ENCODE data around the gene PACS2.

PACS2 gene

DNA sequence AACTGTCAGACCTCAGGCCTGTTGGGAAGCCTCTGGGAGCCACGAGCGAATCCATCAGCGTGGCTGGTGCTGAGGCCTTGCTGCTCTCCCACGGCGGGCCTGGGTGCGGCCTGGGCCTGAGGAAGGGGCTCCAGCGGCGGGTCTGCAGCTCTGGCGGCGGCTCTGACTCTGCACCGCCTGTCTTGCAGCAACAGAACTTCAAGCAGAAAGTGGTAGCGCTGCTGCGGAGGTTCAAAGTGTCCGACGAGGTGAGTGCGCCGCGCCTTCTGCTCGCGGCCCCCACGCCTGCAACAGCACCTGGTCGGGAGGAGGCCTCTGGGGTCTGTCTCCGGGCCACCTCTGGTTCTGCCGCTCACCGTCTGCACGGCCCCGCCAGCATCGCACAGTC, 55.1 kb downstream of the PACS2 start:
- no peak for DNase-seq (ENCODE audit: low read depth)

DNA sequence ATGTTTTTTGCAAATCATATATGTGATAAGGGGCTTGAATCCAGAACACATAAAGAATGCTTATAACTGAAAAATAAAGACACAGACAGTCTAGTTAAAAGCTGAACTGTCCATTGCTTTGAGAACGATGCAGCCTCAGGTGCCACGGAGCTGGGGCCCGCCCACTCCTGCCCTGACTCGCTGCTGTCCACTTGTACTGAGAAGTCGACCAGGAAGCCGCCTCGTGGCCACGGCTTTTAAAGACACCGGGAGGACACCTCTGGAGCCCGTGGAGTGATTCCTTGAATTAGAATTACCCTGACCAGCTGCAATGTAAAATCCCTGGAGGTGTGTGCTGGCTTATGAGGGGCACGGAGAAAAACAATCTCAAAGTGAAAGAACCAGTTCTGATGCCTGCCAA, 59.8 kb downstream of the PACS2 start:
- no peak for DNase-seq (ENCODE audit: low read depth)

DNA sequence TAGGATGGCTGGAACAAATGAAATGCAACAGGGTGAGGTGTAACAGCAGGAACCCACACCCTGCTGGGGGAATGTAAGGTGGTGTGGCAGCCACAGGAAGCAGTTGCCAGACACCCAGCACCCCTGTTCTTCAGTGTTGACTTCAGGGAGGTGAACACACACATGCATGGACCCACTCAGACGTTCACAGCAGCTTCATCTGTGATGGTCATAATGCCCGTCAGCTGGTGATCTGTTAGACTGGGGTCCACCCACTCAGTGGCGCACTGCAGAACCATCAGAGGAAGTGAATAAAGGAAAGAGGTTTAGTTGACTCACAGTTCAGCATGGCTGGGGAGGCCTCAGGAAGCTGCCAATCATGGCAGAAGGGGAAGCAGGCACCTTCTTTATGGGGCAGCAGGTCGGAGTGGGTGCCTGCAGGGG, 61.1 kb downstream of the PACS2 start:
- no peak for DNase-seq (ENCODE audit: low read depth)

DNA sequence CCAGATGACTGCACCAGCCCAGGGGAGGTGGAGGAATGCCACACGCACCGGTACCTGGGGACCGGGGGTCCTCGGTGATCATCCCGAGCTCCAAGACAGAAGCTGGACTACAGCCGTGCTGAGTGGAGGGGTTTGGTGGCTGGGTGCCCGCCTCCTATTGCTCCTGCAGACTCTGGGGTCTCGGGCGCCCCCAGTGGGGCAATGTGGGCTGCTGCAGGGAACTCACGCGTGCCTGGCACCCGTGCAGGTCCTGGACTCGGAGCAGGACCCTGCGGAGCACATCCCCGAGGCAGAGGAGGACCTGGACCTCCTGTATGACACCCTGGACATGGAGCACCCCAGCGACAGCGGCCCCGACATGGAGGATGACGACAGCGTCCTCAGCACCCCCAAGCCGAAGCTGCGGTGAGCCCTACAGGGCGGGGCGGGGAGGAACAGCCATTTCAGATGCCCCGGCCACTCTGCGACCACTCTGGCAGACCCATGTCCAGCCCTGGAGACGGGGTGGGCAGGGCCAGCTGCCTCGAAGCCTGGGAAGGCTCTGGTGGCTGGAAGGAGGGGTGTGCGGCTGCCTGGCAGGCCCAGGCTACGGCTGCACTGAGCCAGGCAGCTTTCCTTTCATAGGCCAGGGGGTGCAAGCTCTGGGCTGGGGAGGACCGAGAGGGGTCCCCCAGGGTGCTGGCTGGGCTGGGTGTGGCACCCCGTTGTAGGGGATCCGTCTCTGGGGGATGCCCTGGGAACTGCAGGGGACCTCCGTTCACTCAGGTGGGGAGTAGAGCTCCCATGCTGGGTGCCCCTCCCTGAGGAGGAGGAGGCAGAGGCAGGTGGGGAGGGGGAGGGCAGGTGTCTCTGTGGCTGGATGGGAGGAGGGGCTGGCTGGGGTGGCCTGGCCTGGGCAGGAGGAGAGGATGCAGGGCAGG, 62.2 kb downstream of the PACS2 start:
- no peak for DNase-seq (ENCODE audit: low read depth)

DNA sequence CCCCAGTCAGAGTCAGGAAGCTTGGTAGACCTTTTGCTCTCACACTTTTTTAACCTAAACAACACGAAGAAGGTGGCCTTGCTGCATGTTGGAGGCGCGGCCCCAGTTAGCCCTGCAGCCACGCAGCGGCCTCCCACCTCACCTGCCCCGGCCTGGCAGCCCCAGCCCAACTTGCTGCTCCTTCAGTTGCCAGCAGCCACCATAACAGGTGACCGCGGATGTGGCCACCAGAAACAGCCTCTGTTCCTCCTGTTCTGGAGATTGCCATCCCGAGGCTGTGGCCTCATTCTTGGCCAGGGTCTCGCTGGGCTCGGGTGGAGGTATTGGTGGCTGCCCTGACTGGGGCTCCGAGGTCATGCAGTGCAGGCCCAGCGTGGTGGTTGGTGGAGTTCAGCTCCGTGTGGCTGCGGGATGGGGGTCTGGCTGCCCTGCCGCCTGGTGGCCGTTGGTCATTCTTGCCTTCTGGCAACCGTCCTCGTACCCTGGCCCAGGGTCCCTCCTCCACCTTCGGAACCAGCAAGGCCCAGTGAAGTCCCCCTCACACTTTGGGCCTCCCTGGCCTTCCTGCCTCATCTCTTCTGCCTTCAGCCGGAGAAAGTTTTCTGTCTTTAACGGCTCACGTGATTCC, 63.1 kb downstream of the PACS2 start:
- no peak for DNase-seq (ENCODE audit: low read depth)

DNA sequence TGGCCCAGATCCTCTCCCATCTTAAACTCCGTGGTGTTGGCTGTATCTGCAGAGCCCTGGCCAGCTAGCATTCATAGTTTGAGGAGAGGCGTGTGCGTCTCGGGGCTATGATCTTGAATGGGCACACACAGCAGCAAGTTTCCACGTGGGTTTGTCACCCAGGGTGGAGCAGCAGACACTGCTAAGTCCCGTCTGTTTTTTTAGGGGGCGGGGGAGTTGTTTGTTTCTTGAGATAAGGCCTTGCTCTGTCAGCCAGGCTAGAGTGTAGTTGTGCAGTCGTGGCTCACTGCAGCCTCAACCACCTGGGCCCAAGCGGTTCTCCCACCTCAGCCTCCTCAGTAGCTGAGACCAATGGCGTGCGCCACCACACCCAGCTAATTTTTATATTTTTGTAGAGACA, 63.7 kb downstream of the PACS2 start:
- no peak for DNase-seq (ENCODE audit: low read depth)

DNA sequence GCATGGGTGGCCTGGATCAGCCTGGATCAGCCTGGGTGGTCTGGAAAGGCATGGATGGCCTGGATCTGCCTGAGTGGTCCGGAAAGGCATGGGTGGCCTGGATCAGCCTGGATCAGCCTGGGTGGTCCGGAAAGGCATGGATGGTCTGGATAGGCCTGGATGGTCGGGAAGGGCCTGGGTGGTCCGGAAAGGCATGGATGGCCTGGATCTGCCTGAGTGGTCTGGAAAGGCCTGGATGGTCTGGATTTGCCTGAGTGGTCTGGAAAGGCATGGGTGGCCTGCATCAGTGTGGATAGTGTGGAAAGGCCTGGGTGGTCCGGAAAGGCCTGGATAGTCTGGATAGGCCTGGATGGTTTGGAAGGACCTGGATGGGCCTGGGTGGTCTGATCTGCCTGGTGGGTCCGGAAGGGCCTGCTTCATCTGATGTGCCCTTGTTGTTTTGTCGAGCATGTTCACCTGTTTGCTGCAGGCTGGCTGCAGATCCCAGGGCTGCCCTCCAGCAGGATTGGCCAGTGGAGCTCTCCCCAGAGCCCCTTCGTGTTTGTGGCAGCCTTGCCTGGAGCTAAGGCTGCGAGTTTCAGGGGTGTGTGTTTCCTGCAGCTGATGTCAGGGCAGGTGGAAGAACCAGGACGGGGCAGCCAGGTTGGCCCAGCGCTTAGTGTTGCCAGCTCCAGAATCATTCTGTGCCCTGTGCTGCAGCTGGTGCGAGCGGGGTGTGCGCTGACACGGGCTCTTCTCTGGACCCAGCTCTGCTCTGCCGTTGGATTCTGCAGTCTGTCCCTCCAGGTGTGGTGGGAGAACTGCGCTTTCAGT, 64.5 kb downstream of the PACS2 start:
- no peak for DNase-seq (ENCODE audit: low read depth)

DNA sequence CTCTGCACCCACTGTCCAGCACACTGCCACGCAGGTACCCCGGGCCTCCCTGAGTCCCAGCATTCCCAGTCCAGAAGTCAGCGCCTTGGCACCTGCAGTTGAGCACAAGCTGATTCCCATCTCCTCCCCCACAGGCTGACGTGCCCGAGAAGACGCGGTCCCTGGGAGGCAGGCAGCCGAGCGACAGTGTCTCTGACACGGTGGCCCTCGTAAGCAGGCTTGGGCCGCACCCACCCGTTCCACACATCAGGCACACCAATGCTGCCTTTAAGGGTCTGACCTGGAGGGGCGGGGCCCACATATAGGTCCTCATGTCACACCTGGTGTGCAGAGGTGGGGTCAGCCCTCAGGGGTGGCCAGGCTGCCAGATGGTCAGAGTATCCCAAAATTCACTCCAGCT, 65.4 kb downstream of the PACS2 start:
- DNase-seq (ENCODE audit: low read depth), result no peak

DNA sequence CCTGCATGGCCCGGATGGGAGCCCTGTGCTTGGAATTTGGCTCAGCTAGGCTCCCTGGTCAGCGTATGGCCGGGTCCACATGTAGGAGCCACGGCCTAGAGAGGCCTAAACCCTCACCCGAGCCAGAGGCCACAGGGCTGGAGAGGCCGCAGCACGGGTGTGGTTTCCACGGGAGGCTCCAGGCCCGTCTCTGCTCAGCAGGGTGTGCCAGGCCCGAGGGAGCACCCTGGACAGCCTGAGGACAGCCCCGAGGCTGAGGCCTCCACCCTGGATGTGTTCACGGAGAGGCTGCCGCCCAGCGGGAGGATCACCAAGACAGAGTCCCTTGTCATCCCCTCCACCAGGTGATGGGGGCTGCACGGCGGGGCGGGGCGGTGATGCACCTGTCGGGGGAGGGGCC, 66.2 kb downstream of the PACS2 start:
- no peak for DNase-seq (ENCODE audit: low read depth)

DNA sequence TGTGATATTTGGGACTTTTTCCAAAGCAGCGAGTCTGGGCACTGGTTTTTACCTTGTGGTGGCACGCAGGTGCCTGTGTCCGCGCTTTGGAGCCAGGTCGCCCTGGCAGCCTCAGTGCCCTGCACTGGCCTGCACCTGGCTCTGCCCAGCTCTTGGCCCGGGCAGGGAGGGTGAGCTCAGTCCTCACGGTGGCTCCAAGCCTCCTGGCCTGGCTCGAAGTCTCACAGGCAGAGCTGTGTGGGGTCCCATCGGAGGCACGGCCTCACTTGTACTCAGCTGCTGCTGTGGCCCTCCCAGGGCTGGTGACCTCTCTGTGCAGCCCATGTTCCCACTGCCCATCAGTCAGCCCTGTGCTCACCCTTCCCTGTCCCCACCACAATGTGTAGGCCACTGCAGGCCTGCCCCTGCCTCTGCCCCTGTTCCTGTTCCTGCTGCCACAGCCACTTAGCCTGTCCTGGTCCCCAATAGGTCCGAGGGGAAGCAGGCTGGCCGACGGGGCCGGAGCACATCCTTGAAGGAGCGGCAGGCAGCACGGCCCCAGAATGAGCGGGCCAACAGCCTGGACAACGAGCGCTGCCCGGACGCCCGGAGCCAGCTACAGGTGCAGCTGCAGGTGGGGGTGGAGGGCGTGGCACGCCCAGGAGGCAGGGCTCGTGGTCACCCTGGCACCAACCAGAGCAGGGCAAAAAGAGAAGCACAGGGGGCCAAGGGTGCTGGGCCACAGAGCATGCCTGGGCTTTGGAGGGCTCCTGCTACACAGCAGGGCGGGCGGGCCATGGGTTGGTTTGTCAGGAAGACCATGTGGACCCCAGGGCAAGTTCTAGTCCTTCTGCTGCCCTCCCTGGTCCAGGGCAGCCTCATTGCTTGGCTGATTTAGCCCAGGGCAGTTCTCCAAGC, 67.1 kb downstream of the PACS2 start:
- DNase-seq (ENCODE audit: low read depth), result no peak

DNA sequence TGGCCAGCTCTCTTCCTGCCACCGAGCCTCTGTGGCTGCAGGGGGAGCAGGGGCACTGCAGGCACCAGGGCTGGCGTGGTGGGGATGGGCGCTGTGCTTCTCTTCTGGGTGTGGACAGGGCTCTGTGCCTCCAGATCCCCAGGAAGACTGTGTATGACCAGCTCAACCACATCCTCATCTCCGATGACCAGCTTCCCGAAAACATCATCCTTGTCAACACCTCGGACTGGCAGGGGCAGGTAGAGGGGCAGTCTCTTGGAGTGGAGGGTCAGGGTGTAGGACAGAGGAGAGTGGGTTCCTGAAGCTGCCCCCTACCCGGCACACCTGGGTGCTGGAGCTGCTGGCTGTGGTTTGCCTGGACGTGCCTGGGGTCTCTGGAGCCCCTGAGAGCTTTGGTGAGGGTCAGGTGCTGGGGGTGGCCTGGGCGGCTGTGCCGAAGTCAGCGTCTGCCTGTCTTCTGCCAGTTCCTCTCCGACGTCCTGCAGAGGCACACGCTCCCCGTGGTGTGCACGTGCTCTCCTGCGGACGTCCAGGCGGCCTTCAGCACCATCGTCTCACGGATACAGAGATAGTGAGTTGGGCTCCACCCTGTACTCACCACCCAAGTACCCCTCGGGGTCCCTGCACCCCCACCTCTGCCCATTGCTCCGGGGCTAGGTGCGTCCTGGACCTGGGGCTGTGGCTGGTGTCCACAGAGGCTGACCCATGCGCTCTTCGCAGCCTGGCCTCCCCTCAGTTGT, 68.0 kb downstream of the PACS2 start:
- DNase-seq (ENCODE audit: low read depth), result no peak

DNA sequence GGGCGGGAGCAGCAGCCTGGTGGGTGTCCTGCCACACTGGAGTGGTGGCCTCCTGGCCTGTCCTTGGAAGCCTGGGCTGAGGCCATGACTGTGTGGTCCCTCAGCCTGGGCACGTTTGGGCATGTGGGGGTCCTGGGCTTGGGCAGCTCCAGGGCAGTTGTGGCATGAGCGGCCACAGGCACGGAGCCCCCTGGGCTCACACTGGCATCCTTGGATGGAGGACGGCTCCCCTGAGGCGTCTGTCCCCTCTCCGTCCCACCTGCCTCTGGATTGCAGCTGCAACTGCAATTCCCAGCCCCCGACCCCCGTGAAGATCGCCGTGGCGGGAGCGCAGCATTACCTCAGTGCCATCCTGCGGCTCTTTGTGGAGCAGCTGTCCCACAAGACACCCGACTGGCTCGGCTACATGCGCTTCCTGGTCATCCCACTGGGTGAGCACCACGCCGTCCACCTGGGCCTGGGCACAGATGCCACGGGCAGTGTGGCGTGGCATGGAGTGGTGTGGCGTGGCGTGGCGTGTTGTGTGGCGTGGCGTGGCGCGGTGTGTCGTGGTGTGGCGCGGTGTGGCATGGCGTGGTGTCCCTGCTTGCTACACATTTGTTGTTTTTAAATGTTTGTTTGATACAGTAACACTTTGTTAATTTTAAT, 68.7 kb downstream of the PACS2 start:
- DNase-seq (ENCODE audit: low read depth), result no peak

DNA sequence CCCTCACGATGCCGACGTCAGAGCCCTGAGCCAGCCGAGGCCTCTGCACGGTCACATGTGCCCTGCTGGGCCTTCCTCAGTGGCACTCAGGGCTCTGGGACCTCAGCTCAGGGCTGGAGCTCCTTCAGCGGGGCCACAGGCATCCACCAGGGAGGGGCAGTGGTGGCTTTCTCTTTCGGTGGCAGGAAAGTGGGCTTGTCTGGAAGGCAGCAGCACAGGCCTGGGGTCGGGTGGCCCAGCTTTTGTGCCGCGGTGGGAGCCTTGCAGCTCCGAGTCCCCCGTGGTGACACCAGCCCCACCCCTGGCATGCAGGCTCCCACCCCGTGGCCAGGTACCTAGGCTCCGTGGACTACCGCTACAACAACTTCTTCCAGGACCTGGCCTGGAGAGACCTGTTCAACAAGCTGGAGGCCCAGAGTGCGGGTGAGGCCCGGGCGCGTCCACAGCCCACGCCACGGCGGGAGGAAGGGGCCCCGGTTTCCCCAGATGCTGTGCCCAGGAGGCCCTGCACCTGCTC, 69.6 kb downstream of the PACS2 start:
- no peak for DNase-seq (ENCODE audit: low read depth)

DNA sequence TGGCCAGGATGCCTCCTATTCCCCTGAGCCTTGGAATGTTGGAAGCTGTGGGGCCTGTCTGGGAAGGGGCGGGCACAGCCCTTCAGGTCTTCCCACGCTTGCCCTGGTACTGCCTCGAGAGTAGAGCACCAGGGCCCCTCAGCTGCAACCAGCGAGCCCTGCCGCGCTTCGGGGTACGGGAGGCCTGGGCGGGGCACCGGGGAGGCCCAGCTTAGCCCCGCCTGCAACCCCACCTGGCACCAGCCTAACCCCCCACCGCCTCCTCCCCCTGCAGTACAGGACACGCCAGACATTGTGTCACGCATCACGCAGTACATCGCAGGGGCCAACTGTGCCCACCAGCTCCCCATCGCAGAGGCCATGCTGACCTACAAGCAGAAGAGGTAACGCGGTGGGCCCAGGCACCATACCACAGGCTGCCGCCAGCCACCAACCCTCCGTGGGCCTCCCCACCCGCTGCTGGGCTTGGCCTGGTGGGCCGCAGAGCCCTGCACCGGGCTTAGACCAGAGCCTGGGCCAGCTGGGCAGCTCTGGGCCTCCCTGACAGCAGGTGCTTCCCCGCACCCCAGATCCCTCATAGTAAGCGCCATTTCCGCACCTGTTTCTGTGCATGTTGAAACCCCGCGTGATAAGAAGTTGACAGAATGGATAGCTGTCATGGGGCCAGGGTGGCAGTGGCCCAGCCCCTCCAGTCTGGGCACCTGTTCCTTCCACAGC, 70.2 kb downstream of the PACS2 start:
- no peak for DNase-seq (ENCODE audit: low read depth)

DNA sequence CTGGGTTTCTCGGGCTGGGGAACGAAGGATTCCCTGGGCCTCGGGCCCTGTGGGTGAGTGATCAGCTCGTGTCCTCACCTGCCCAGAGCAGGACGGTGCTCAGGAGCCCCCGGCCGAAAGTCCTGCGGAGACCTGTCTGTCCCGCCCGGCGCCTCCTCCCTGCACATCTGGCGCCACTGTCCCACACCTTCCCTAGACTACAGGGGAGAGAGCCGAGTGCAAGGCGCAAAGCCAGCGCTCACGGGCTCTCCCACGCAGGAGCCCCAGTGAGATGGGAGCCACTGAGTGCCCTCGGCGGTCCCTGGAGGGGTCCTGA, 70.7 kb downstream of the PACS2 start:
- DNase-seq (ENCODE audit: low read depth), result no peak

DNA sequence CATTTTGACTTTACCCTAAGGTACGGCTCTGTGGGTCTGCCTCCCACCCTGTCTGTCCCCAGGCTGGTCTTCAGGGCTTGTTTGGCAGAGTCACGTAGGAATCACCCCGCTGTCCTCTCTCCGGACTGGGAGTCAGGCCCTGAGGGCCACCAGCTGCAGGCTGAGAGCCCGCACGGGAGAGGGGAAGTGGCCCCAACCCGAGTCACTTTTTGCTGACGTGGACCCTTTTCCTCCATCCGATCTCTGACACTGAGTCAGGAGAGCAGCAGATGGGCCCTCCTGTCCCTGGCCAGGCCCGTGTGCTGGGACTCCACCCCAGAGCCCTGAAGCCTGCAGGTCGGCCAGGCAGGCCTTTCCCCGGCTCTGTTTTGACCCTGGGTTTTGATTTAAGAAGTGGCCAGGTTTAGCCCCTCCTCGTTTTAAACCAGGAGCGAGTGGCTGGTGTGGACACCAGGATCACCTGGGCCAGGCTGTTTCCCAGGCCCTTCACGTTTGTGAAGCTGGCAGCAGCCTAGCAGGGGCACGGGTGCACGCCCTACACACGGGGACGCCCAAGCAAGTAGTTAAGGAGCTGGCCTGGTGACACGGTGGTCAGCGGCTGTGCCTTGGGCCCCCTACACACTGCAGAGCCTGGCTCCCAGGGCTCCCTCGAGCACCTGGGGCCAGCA, 71.3 kb downstream of the PACS2 start:
- no peak for DNase-seq (ENCODE audit: low read depth)

DNA sequence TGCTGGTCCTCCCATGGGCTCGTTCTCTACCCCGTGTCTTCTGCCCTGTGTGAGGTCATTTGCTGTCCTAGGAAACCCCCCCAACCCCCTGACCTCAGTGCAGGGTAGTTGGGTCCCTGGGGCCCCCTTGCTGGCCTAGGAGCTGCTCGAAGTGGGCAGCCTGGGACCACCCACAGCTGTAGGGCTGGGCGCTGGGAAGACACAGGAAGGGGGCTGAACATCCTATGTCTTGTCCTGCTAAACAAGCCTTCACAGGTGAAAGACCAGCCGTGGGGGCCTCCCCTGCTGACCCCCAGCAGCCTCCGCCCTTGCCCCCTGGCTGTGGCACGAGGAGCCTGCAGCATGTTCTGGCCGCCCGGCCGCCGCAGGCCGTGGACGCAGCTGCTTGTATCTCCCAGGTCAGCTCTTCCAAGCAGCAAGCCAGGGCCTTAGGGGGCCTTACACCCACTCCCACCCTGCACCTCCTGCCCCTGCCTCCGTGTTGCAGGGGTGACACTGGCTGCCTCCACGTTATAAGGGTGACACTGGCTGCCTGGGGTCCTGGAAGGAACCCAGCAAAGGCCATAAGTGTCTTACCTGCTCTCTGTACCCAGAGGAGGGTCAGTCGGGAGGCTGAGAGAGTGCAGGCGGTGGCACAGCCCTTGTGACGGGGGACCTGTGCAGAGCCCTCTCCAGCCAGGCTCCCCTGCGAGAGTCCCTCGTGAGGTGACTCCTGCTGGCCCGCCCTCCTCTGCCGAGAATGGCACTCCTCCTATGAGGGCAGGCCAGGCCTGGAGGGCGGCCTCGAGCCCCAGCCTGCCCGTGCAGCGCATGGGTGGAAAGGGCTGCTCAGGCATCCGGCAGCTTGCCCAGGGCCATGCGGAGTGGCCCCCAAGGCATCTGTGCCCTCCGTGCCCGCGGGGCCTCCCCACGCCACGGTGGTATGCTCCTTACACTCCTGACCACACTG, 72.3 kb downstream of the PACS2 start:
- DNase-seq (ENCODE audit: low read depth), result no peak

DNA sequence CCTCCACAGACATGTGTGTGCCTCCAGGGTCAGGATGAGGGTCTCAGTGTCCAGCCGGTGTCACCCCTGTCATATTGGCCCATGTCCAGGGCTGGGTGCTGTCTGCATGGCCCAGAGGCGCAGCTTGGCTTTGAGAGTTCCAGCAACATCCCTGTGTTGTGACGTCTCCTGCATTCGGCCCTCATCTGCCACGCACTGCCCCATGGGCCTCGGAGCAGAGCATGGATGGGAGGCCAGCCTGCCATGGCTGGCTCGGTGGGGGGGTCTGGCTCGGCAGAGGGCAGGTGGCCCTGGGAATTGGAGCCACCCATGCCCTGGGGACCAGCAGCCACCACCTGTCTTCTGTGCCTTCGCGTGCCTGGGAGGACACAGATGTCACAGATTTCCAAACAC, 73.0 kb downstream of the PACS2 start:
- no peak for DNase-seq (ENCODE audit: low read depth)

All from stimulated activated CD8-positive, alpha-beta memory T cell treated with anti-CD3 and anti-CD28 coated beads, Interleukin-15, amount 100 ng/mL, for 1 hour (primary cell).